HG03039 (cell line): ENCODE measurements around the gene PRLR.

Experiments used
- ATAC-seq: cut with Tn5 transposase; IDR thresholded peaks from one replicate; pipeline ENCODE4 v1.9.1; 2021; ENCODE audit warnings: mild to moderate bottlenecking, moderate library complexity; ENCODE audit not compliant: unreplicated experiment

Gene PRLR

DNA sequence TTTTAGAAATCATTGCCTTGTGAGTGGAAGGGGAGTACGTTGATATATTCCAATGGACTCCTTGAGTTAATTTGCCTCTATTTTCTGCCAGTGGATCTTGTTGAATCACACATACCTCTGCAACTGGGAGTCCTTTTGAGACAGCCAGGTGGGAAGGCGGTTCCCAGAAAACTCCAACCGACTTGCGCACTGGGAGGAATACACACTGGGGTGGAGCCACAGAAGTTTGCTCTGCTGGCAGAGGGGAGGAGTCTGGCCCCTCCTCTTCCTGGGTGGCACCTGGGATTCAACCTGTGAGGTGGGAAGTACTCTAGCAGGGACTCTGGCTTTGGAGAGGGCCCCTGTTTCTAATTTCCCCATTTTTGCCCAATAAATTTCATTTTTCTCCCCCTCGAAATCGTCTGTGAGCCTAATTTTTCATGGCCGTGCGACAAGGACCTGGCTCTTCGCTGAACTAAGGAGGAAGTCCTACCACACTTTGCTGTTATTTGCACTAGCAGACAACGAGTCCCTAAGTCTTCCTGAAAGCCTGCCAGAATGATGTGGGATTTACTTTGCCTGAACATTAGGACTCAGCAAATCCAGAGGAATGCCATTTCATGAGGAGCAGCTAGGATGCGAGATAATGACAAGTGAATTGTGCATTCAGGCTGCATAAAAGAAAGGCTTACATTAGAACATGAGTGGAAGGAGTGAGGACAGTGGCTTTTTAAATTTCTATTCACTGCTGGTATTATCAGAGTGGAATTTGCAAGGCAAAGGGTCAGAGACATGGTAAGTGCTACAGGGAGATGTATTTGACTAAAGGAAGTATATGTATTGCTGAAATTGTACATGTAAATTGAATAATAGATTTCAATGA, 67.2 kb downstream of the PRLR start:
- no peak for ATAC-seq

DNA sequence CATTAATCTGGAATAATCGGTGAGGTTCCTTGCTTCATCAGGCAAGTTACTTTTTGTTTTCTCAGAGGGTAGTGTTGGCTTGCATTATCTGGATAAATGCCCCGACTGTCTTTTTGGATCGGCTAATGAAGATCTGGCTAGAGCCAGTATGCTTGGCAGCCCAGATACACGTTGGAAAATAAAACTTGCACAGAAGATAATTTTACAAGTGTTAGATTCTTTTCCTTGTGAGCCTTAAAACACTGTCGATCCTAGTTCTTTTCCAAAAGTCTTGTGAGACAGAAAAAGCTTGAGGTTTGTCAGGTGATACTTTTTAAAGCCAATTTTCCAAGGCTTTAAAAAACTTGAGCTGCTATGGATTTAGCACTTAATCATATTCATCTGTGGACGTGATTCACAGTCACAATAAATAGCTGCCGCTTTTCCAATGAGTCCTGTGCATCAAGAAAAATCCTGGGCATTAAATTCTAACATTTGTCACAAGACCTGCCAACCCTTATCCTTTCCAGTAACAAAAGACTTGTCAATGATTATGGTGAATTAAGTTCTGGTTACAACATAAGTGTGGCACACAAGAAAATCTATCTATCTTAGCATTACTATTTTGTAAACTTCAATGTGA, 68.5 kb downstream of the PRLR start:
- no peak for ATAC-seq

DNA sequence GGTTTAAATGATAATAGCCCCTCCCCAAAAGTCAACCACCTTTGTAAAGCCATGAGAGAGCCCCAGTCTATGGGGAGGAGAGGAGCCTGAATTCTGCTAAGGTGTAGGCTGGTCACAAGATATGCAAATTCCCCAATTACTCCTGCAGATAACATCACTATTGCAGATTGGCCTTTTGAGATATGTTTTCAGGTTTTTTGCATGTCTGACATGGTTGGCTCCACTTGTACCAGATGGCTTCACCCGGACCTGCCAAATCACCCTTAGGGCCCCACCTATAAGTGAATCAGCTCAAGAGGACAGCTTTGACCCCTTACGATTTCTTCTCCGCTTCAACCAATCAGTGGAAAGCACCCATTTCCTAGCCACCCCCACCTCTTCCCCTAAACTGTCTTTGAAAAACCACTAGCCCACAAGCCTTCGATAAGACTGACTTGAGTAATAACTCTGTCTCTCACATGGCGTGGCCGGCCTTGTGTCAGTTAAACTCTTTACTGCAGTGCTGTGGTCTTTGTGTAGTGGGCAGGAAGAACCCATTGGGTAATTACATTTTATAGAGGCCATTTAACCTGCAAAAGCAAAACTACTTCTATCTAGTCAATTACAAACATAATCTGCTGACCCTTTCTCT, 69.7 kb downstream of the PRLR start:
- no peak for ATAC-seq

DNA sequence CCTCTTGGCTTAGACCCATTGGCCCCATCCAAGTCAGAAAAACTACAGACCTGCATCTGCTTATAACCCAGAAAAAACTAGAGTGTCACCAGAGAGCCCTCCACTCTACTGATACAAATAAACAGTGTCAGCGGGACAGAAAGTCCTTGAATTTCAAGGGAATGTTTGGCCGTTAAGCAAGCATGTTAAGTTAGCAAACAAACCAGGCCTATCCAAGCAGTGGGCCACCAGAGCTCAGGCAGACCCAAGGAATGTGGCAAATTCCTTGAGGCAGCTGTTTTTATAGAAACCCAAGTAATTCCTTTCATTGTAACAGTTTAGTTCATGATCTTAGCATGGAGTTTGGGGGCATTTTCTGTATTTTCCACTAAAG, 70.9 kb downstream of the PRLR start:
- ATAC-seq = no peak

DNA sequence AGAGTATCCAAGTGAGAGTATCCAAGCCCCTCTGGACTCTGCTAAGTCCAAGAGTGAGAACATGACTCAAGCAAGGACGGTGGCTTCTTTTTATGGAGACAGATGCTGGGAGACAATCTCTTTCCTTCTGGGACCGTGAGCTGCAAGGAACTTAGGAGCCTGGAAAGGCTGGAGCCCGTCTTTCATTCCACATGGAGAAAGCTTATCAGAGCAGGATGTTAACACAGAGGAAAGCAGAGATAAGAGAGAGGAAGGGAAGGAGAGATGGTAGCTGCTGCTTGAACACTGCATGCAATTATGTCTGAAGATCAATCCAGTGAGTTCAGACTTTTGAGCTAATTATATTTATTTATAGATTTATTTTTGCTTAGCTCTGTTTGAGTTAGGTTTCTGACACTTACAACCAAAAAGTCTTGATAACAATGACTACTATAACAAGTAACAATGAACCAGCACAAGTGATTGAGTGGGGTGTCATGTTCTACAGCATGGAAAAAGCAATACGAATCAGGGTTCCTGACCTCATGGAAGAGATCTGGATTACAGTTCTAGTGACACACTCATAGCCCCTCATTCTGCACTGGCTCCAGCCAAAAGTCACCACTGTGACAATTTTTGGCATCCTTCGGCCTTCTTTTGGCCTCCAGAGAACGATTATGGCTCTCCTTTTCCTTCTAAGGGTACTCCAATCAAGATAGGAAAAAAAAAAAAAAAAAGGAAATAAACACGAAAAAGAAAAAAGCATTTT, 71.5 kb downstream of the PRLR start:
- ATAC-seq = no peak

DNA sequence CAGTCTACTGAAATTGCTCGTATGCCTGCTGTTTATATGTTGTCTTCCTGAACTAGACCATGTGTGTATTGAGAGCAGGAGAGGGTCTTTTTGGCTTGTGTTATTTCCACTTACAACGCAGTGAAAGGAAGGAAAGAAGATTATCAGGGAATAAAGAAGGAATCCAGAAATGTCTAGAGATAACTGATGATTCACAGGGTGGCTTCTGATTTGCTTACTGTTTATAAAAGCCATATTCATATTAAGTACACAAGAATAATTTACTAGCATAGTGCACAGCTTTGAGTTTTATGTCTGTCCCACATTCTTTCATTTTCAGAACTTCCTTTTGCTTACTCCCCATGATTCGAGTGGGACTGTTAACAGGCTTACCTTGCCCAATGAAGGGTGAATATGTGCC, 72.1 kb downstream of the PRLR start:
- ATAC-seq = no peak

DNA sequence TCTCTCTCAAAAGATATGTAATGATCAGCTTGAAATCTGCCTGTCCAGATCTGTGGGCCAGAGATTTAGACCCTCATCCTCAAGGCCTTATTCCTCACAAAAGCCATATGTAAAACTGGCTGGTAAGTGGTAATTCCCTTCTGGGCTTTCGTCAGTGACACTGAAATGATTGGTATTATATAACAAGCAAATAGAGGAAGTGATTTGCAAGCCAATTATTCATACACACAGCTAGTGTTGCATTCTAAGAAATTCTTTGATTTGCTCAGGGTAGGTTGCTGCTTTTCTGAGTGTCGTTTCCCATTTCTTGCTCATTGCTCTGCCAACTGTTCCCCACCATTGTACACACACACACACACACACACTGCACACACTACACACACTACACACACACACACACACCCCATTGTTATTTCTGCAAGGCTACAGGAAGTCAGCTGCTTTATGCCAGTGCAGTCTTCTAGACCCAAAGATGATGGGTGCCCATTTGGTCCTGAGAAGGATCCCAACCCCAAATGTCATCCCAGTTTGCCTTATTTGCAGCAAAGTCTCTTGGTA, 76.8 kb downstream of the PRLR start:
- no peak for ATAC-seq

DNA sequence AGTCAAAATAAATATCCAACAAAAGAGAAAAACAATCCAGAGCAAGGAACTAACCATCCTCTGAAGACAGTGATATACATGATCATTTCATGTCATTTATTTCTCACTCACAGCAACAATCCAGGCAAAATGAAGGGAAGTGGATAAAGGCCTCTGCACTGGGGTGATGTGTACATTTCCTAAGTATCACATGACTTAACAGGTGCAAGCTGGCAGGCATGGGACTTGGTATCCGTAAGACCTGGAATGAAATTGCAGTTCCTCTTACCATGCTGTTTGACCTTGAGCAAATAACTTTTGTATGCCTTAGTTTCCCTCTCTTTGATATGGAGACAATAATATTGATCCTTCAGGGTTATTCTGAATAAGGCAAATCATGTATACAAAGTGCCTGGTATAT, 77.6 kb downstream of the PRLR start:
- no peak for ATAC-seq

DNA sequence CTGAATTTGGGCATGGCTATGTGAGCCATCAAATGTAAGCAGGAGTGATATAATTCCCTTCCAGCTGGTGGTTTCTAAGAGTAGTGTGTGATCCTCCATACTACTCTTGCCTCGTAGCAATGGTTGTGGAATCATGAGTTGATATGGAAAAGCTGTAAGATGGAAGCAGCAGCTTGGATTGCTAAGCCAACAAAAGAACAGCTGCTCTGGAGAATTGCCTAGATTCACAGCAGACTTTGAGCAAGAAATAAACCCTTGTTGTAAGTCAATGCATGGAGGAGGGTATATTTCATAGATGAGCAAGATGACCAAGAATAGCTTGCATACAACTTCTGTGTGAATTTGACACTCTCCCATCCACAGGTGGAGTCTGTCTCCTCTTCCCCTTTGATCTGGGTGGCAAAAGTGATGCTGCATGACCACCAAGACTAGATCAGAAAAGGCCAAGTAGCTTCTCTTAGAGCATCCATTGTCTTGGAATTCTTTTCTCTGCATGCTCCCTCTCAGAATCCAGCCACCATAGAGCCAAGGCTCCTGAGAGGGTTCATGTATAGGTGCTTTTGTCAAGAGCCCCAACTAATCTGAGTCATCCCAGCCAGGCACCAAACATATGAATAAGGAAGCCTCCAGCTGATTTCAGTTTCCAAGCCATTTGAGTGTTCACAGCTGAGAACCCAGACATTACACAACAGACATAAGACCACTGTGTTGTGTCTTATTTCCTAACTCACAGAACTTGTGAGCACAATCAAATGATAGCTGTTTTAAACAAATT, 79.0 kb downstream of the PRLR start:
- ATAC-seq = no peak

DNA sequence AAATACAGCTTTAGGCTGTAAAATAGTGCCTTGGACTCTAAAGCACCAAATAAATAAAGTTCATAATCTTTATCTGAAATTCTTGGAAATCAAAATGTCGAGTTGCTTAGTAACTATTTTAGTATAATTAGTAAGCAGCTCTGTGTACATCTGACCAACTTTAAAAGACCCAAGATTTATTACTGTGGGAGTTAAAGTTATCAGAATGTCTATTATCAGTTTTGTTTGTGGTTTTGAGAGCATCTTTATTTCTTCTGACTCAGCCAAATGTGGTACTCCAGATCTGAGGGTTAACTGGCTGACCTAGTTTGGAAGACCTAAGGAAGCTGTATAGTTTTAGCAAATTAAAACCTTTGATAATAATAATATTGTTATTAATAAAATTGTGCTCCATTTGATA, 81.2 kb downstream of the PRLR start:
- no peak for ATAC-seq

DNA sequence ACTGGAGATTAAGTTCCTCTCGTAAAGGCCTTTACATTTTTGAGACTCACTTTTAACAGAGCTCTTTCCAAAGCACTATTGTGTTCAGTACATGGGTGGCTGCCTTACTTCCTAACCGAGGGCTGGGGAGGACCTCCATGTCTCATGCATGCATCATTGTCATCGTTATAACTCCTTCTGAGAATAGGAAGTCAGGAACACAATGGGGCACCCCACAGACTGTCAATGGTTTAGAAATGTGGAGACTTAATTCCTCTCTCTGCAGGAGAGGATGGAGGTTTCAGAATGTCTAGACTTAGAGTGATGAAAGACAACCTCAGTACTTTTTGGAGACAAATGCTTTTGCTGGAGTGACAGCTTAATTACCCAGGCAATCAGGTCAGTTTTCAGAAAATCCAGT, 83.9 kb downstream of the PRLR start:
- ATAC-seq = no peak

DNA sequence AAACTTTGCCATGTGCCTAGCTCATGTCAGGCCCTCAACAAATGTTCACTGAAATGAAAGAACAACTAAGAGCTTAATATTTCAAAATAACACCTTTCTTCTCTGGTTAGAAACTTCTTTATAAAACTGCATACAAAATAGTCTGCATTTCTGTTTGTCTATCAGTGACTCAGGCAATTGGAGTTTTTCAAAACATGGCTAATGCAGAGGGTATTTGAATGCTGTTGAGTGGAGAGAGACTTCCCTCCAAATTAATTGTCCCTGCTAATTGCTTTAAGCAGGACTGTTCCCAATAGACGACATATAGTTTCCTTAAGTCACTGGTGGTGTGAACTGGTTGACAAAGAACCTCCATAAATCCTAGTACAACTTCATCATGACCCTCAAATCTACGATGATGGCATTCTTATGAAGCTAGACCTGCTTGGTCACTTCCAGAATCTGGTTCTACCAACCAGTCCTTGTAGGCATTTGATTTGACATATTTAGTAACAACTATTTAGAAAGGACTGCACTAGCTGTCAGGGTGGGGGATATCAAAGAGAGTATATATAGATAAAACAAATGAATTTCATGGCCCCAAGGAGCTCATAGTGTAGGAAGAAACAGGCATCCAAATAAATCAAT, 84.5 kb downstream of the PRLR start:
- no peak for ATAC-seq

DNA sequence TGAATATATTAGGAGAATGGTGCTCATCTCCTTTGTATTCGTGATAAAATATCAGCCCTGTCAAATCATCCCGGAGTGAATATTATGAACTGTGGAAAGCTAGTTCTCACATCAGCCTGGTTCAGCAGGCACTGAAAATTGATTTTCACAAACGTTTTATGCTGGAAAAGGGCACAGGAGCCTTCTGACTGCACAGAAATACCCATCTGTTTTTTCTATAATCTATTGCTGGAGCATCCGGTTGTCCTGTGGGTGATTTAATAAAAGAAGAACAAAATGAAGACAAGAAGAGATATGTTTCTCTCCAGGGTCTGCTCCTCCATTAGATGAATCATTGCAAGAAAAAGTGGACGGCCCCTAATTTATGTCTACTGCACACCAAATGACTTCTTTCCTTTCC, 85.3 kb downstream of the PRLR start:
- ATAC-seq = no peak

DNA sequence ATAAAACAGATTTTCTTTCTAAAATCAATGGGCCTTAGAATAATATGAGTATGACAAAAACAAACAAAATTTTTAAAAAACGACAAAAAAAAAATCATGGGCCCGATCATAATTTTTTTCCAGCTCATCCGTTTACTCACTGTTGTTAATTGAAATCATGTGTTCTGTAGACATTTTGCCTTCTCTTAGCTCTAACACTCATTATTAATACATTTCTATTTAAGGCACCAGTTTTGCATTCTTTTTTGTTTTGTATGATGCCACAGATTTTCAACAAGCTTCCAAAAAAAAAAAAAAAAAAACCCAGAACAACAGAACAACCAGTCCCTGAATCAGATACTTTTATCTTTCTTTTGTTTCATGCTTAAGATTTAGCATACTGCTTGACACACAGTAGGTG, 86.4 kb downstream of the PRLR start:
- ATAC-seq = no peak

DNA sequence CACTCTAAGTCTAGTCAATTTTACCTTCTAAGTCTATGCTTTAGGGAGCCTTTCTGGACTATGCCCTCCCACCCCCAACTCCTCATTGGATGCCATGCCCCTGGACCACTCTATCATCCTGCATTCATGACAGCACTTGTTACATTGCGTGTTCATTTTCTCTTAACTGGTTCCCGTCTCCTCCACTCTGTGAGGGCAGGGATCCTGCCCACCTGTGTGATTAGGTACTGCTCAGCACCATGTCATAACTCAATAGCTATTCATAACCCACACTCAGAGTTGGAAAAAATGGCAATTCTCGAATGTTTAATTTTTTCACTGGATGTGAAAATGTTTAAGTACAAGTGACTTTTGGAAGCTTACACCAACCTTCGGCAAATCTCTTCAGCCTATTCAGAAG, 88.5 kb downstream of the PRLR start:
- ATAC-seq = no peak

DNA sequence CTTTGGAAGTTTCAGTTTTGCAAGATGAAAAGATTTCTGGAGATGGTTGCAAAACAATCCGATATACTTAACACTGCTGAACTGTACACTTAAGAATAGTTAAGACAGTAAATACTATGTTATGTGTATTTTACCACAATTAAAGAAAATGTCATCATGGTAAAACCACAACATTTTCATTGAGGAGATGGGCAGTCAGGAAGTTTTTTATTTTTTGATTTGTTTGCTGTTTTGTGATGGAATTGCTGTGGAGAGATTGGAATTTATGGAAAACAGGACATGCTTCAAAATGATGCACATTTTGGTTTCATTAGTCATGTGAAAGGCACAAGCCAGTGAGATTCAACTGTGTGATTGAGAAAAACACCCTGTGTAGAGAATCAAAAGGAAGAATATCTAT, 92.1 kb downstream of the PRLR start:
- no peak for ATAC-seq

DNA sequence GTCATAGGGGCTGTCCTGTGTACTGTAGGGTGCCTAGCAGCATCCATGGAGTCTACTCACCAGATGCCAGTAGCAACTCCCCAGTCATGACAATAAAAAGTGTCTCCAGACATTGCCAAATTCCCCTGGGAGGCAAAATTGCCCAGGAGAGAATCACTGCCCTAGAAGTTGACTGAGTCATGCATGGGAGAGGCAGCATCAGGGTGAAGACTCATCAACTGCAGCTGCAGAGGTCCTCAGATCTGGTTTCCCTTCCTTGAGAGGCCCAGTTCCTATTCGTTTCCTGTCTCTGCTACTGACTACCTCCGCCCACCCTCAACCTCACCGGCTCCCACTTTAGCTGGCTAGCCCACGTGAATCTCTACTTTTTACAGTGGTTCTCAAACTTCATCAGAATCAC, 93.9 kb downstream of the PRLR start:
- ATAC-seq = no peak

DNA sequence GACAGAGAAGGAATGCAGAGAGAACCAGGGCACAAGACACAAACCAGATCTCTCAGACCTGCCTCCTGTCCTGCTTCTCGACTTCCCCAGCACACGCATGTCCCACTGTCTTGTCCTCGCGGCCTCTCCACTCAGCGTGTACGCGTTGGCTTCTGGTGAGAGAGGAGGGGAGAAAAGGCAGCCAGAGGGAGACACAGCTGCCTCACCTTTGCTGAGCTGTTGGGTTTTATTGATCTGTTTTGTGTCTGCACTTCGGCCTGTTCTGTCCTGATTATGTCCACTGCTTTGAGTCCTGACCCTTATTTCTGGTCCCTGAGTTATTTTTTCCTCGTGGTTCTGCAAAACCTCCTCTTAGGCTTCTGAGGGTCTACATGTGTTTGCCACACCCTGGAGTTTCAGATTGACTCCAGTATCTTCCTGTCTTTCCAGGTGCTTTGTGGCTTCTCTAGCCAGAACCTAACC, 95.0 kb downstream of the PRLR start:
- no peak for ATAC-seq

DNA sequence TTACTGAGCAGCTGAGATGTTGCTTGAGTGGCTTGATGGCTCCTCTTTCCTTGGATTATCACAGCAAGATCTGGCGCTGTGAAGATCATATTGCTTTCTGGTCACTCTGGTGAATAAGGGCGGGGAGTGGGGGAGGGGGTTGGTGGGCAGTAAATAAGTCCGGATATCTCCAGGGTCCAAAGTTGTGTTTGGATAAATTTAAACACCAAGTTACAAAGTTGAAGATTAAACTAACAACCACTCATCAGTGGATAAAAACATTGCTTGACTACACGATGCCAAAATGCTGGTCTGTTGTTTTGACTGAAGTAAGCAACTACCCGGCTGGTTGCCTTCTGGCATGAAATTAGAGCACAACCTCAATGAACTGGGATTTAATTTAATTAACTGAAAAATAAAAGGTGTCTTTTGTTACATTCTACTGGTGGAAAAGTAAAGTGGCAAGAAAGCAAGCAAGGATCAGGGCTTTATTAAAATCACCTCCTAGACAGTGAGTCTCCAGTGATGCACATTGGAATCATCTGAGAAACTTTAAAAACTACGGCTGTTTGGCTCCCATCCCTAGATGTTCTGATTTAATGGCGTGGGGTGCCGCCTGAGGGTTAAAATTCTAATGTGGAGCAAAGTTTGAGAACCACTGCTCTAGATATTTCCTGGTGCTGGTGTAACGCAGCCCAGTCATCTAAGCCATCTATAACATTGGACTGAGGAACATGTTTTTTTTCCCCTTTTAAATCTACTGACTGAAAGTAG, 95.8 kb downstream of the PRLR start:
- no peak for ATAC-seq
